Endothelial cell of umbilical vein (primary cell): ENCODE results near the gene CTAGE15. TPM values are rescaled to one million over a fixed set of nuclear protein-coding genes. Genes with fewer than 3 reads are reported as not detected.
A peak's percentile ranks its signal among the peaks of the same experiment; 100 is the strongest.
"Not testable (repeated sequence)": the region's sequence is repeated elsewhere in the genome, so short reads cannot be mapped to it uniquely, and the experiment has no call there.

Source experiments
- BruUV-seq: library from RNA; stranded (reverse); fragments of 400-500 nt; replicated peaks from 2 replicates; lab custom pipeline; 2021; lab: Mats Ljungman, UMichigan
- CTCF ChIA-PET: fragments of 300-600, 350-600 bp; sonication (Branson Sonifier 250); formaldehyde crosslinking; loops from one replicate; lab custom pipeline; 2021; ENCODE audit warnings: antibody characterized with exemption, inconsistent platforms; lab: Charles Lee
- POLR2A ChIA-PET: fragments of 300-600, 350-600 bp; sonication (Branson Sonifier 250); formaldehyde crosslinking; loops from one replicate; lab custom pipeline; 2021; ENCODE audit warnings: antibody characterized with exemption, inconsistent platforms; lab: Charles Lee
- DNase-seq: peaks from one replicate; pipeline ENCODE4 v3.0.0-alpha.2; 2011; ENCODE audit warnings: low read depth, low spot score
- FAIRE-seq: peaks from 2 replicates; lab custom pipeline; 2011; peaks lifted over from hg19 to GRCh38; lab: Jason Lieb, UNC
- H2AFZ ChIP-seq: 2 replicates; pipeline ENCODE4 v1.6.0; 2012; ENCODE audit warnings: low read depth, low read length, control low read depth, inconsistent platforms
- H3K27ac ChIP-seq: 2 replicates; pipeline ENCODE4 v1.5.1; 2011; ENCODE audit warnings: low read depth, mild to moderate bottlenecking, control low read depth, low read length, moderate library complexity; ENCODE audit not compliant: insufficient read depth
- H3K27me3 ChIP-seq, 2 experiments: 2 replicates each; pipeline versions ENCODE4 v1.6.0 to v1.6.1; 2011; ENCODE audit warnings: low read length in 2 of 2, mixed read lengths in 1 of 2; ENCODE audit not compliant: control insufficient read depth in 2 of 2, insufficient read depth in 2 of 2
- H3K36me3 ChIP-seq, 2 experiments: 2 replicates in 1 of 2; 3 replicates in 1 of 2; pipeline ENCODE4 v1.5.1; 2011; ENCODE audit warnings: low read length in 2 of 2, mild to moderate bottlenecking in 1 of 2, moderate library complexity in 1 of 2; ENCODE audit not compliant: control insufficient read depth in 2 of 2, insufficient read depth in 2 of 2; ENCODE audit errors: extremely low read depth in 1 of 2
- H3K4me1 ChIP-seq: 3 replicates; pipeline ENCODE4 v1.5.1; 2011; ENCODE audit warnings: mild to moderate bottlenecking, low read length; ENCODE audit not compliant: control insufficient read depth, insufficient read depth; ENCODE audit errors: extremely low read depth
- H3K4me2 ChIP-seq: 2 replicates; pipeline ENCODE4 v1.6.1; 2011; ENCODE audit warnings: low read length, control low read depth, mixed read lengths; ENCODE audit not compliant: insufficient read depth
- H3K4me3 ChIP-seq, 3 experiments: fragments of 200-600 bp in 1 of 3; sonication (generic), shearing (Covaris generic) in 1 of 3; replicated peaks in 1 of 3; 2 replicates each; pipeline ENCODE4 v1.5.1; 2011 to 2016; ENCODE audit warnings: control low read depth in 3 of 3, low read length in 3 of 3, mild to moderate bottlenecking in 2 of 3, inconsistent platforms in 1 of 3, low read depth in 1 of 3, moderate library complexity in 1 of 3; ENCODE audit not compliant: insufficient read depth in 1 of 3
- H3K79me2 ChIP-seq: 2 replicates; pipeline ENCODE4 v1.6.0; 2012; ENCODE audit warnings: low read length, inconsistent platforms; ENCODE audit not compliant: control insufficient read depth, insufficient read depth
- H3K9ac ChIP-seq: replicated peaks from 2 replicates; pipeline ENCODE3; 2011; ENCODE audit warnings: low read length, control low read depth; ENCODE audit not compliant: insufficient read depth; ENCODE audit errors: extremely low read depth
- H3K9me1 ChIP-seq: replicated peaks from 3 replicates; pipeline ENCODE4 v1.6.0; 2011; ENCODE audit warnings: mild to moderate bottlenecking, low read length; ENCODE audit not compliant: control insufficient read depth, insufficient read depth; ENCODE audit errors: extremely low read depth
- H3K9me3 ChIP-seq: replicated peaks from 2 replicates; pipeline ENCODE4 v1.5.1; 2012; ENCODE audit warnings: low read length, inconsistent platforms; ENCODE audit not compliant: control insufficient read depth, insufficient read depth
- H4K20me1 ChIP-seq: replicated peaks from 2 replicates; pipeline ENCODE3; 2011; ENCODE audit warnings: mild to moderate bottlenecking, low read length; ENCODE audit not compliant: control insufficient read depth, insufficient read depth; ENCODE audit errors: extremely low read depth
- dilution Hi-C: fragments of 300-500 bp; cut with MboI; formaldehyde crosslinking; loops from one replicate; pipeline ENCODE4 v1.15.0; 2019; ENCODE audit warnings: low sequenced_read_pairs; ENCODE audit not compliant: extremely low pct_ligation_motif_present
- intact Hi-C: fragments of 100-400 bp; cut with micrococcal nuclease; formaldehyde crosslinking; loops from one replicate; pipeline ENCODE4 v1.10.0; 2022
- polyA plus RNA-seq, 4 experiments: library from polyadenylated mRNA; depleted of rRNA in 3 of 4; stranded (reverse) in 3 of 4; unstranded in 1 of 4; fragments of >200 nt; gene quantifications; 2 replicates each; pipeline versions ENCODE4 v1.2.1 to v1.2.3, GENCODE V29; 2011 to 2012; ENCODE audit warnings: missing spikeins in 1 of 4
- total RNA-seq: library from RNA; stranded (reverse); gene quantifications from 2 replicates; pipeline ENCODE4 v1.2.3, GENCODE V29; 2021

Gene CTAGE15
- total and polyA plus RNA-seq, 2 donors (not counting 3 experiments of a cell fraction or from before 2014, with no cell fraction given), result not detected

GRCh38 chr7:143531932-143532331 lies 39.7 kb upstream of the CTAGE15 start:
- H3K36me3 ChIP-seq, CTCF ChIA-PET, dilution Hi-C loops, FAIRE-seq, H3K9ac ChIP-seq, H3K9me3 ChIP-seq, H3K4me2 ChIP-seq, H3K27me3 ChIP-seq, H2AFZ ChIP-seq, H3K4me1 ChIP-seq, H3K4me3 ChIP-seq, H3K9me1 ChIP-seq, POLR2A ChIA-PET, H4K20me1 ChIP-seq, H3K79me2 ChIP-seq, DNase-seq, intact Hi-C loops, H3K27ac ChIP-seq, BruUV-seq: not testable (repeated sequence)

- H2AFZ ChIP-seq, BruUV-seq, H3K4me2 ChIP-seq, H3K27ac ChIP-seq, DNase-seq, H3K79me2 ChIP-seq, H3K9ac ChIP-seq, intact Hi-C loops, H3K9me1 ChIP-seq, H4K20me1 ChIP-seq, H3K36me3 ChIP-seq, H3K4me3 ChIP-seq, H3K4me1 ChIP-seq, CTCF ChIA-PET, POLR2A ChIA-PET, dilution Hi-C loops, H3K27me3 ChIP-seq, H3K9me3 ChIP-seq: not testable (repeated sequence)
- peak; percentile 59 for FAIRE-seq
Measured at GRCh38 chr7:143533213-143533839, 38.3 kb upstream of the CTAGE15 start.

GRCh38 chr7:143536443-143536842 lies 35.2 kb upstream of the CTAGE15 start:
- H3K36me3 ChIP-seq, H3K4me3 ChIP-seq, dilution Hi-C loops, H3K9ac ChIP-seq, POLR2A ChIA-PET, H3K79me2 ChIP-seq, H3K4me1 ChIP-seq, H3K27ac ChIP-seq, H3K27me3 ChIP-seq, BruUV-seq, H3K9me1 ChIP-seq, DNase-seq, intact Hi-C loops, FAIRE-seq, H4K20me1 ChIP-seq, H3K4me2 ChIP-seq, H3K9me3 ChIP-seq, H2AFZ ChIP-seq: not testable (repeated sequence)
- CTCF ChIA-PET, result interaction anchor here (0.6 kb wide), 2 partner anchors 156 to 1751 kb away, joined by 3 to 4 read pairs; no protein-coding TSS in a partner anchor

GRCh38 chr7:143543288-143544038 lies 28.1 kb upstream of the CTAGE15 start:
- FAIRE-seq, result peak; percentile 46
- H3K4me2 ChIP-seq, dilution Hi-C loops, H3K27me3 ChIP-seq, H3K9me3 ChIP-seq, POLR2A ChIA-PET, H3K9ac ChIP-seq, H3K79me2 ChIP-seq, H2AFZ ChIP-seq, BruUV-seq, H3K4me3 ChIP-seq, H3K9me1 ChIP-seq, CTCF ChIA-PET, H3K27ac ChIP-seq, H3K36me3 ChIP-seq, intact Hi-C loops, H3K4me1 ChIP-seq, H4K20me1 ChIP-seq, DNase-seq: not testable (repeated sequence)
